Natural killer cell (primary cell): ENCODE results near the gene PREX1. TPM values are rescaled to one million over a fixed set of nuclear protein-coding genes. Genes with fewer than 3 reads are reported as not detected.

ENCODE experiments used
- ATAC-seq, 3 donors: fragments of 150-1000 bp in 2 of 3; fragments of 200-7000 bp in 1 of 3; cut with Tn5 transposase; 1 replicate in 1 of 3; 2 replicates in 2 of 3; pipeline ENCODE4 v1.10.0; 2021; ENCODE audit warnings: mild to moderate bottlenecking in 2 of 3, moderate library complexity in 2 of 3
- DNase-seq, 2 donors: peaks; one replicate each; pipeline versions ENCODE4 v3.0.0 to v3.0.0-alpha.2; 2013 to 2021; ENCODE audit warnings: mixed read lengths in 1 of 2
- H3K27ac ChIP-seq: one replicate; pipeline ENCODE4 v1.5.1; 2013; ENCODE audit warnings: mild to moderate bottlenecking, low read length
- H3K27me3 ChIP-seq: one replicate; pipeline ENCODE4 v1.6.1; 2013; ENCODE audit warnings: low read length; ENCODE audit not compliant: control insufficient read depth, insufficient read depth
- H3K36me3 ChIP-seq: one replicate; pipeline ENCODE4 v1.6.1; 2013; ENCODE audit warnings: low read length; ENCODE audit not compliant: control insufficient read depth, insufficient read depth
- H3K4me1 ChIP-seq: one replicate; pipeline ENCODE4 v1.6.1; 2013; ENCODE audit warnings: low read length; ENCODE audit not compliant: control insufficient read depth, insufficient read depth
- H3K4me3 ChIP-seq: one replicate; pipeline ENCODE4 v1.5.1; 2013; ENCODE audit warnings: low read length
- H3K9me3 ChIP-seq: one replicate; pipeline ENCODE4 v1.6.1; 2013; ENCODE audit warnings: low read length; ENCODE audit not compliant: control insufficient read depth, insufficient read depth
- H3K27ac Mint-ChIP-seq, 2 donors: one replicate each; pipeline ENCODE4 v1.8.0; 2022; ENCODE audit warnings: mild to moderate bottlenecking in 2 of 2, mixed read lengths in 2 of 2, moderate library complexity in 1 of 2
- H3K27me3 Mint-ChIP-seq, 2 donors: one replicate each; pipeline ENCODE4 v1.8.0; 2022; ENCODE audit warnings: low read depth in 2 of 2, mixed read lengths in 2 of 2
- H3K36me3 Mint-ChIP-seq: one replicate; pipeline ENCODE4 v1.8.0; 2022; ENCODE audit warnings: mixed read lengths
- H3K4me1 Mint-ChIP-seq, 2 donors: one replicate each; pipeline ENCODE4 v1.8.0; 2022; ENCODE audit warnings: mixed read lengths in 2 of 2
- H3K4me3 Mint-ChIP-seq: one replicate; pipeline ENCODE4 v1.8.0; 2022; ENCODE audit warnings: mild to moderate bottlenecking, moderate library complexity, mixed read lengths
- H3K9me3 Mint-ChIP-seq, 2 donors: one replicate each; pipeline ENCODE4 v1.8.0; 2022; ENCODE audit warnings: mixed read lengths in 2 of 2
- WGBS: methylation state at CpG from one replicate; pipeline ENCODE4 v1.1.7; 2013; ENCODE audit warnings: missing lambda C conversion rate; ENCODE audit not compliant: insufficient coverage; 5-methylcytosine and 5-hydroxymethylcytosine counted together
- intact Hi-C: fragments of 100-400 bp; cut with micrococcal nuclease; formaldehyde crosslinking; loops from one replicate; pipeline ENCODE4 v1.14.2; 2022
- total RNA-seq, 4 donors: library from RNA; stranded (reverse); fragments of 120-200 nt in 1 of 4; gene quantifications; one replicate each; pipeline versions ENCODE4 v1.2.3 to v1.2.4, GENCODE V29; 2013 to 2022
- TF ChIP-seq, protein P1 (sequence below): fragments of 200-600 bp; IDR thresholded peaks from one replicate; pipeline ENCODE4 v1.8.0; 2022; ENCODE audit warnings: antibody characterized with exemption

PREX1 gene
- total RNA-seq, 3 donors from 2014 or later (not counting 1 experiment from before 2014, with no cell fraction given), result 382 to 392 (median 389) TPM

- ATAC-seq (no peak), DNase-seq (no peak)
- TF ChIP-seq, protein P1, sequence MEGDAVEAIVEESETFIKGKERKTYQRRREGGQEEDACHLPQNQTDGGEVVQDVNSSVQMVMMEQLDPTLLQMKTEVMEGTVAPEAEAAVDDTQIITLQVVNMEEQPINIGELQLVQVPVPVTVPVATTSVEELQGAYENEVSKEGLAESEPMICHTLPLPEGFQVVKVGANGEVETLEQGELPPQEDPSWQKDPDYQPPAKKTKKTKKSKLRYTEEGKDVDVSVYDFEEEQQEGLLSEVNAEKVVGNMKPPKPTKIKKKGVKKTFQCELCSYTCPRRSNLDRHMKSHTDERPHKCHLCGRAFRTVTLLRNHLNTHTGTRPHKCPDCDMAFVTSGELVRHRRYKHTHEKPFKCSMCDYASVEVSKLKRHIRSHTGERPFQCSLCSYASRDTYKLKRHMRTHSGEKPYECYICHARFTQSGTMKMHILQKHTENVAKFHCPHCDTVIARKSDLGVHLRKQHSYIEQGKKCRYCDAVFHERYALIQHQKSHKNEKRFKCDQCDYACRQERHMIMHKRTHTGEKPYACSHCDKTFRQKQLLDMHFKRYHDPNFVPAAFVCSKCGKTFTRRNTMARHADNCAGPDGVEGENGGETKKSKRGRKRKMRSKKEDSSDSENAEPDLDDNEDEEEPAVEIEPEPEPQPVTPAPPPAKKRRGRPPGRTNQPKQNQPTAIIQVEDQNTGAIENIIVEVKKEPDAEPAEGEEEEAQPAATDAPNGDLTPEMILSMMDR, result no peak
- 38% methylated on average over 12 of the region's 12 CpGs for WGBS
- no peaks in the 10 kb centered on the region for H3K36me3 Mint-ChIP-seq
- H3K4me3 ChIP-seq, result peak overlapping the region; percentile 96
- H3K27me3 ChIP-seq, result no peaks in the 10 kb centered on the region
- H3K4me1 Mint-ChIP-seq, result peaks cover 64 to 79% of the 10 kb centered on the region in 2 donors
- intact Hi-C loops, result loop anchor here (2.0 to 10.0 kb wide), 5 partner anchors 64 to 222 kb away; partner anchors contain the start of gene CSE1L
- H3K9me3 ChIP-seq, result no peaks in the 10 kb centered on the region
- no peaks in the 10 kb centered on the region for H3K27me3 Mint-ChIP-seq
- peaks cover 3% of the 10 kb centered on the region for H3K36me3 ChIP-seq
- H3K9me3 Mint-ChIP-seq, result no peaks in the 10 kb centered on the region
- no peak overlapping the region for H3K27ac Mint-ChIP-seq
- H3K27ac ChIP-seq, result peak overlapping the region; percentile 75
- H3K4me1 ChIP-seq, result peaks cover 68% of the 10 kb centered on the region
- H3K4me3 Mint-ChIP-seq, result peak overlapping the region; percentile 99
These were observed 2.8 kb downstream of the PREX1 start for GRCh38 chr20:48824830-48825565.

DNA sequence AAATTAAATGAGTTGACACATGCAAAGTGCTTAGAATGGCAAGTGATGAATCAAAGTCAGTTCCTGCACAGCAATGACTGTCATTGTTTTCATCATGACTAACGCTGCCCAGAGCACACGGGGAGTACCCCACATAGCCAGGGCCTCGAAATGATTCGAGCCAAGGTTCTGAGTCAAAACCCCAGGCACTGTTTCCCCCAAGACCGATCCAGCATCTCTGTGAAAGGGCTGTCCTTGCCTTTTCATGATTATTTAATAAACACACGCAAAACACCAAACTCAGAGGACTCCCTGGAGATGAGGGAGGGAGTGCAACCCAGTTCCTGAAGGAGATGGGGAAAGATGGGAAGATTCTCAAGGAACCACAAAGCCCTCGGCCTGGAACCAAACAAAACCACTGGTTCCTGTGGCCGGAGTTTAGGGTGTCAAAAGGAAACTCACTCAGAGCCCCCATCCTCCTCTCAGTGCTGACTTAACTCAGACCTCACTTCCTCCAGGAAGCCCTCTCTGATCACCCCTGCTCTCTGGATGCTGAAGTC, 3.8 kb downstream of the PREX1 start:
- H3K27me3 Mint-ChIP-seq, result no peaks in the 10 kb centered on the region
- Histone ChIP-seq H3K9me3 (no peaks in the 10 kb centered on the region), H3K27ac (peak overlapping the region; percentile 75), H3K4me3 (peak overlapping the region; percentile 96), H3K4me1 (peaks cover 78% of the 10 kb centered on the region), H3K27me3 (no peaks in the 10 kb centered on the region), H3K36me3 (peaks cover 7% of the 10 kb centered on the region)
- no peak overlapping the region for H3K27ac Mint-ChIP-seq
- TF ChIP-seq, protein P1, result no peak
- H3K36me3 Mint-ChIP-seq, result no peaks in the 10 kb centered on the region
- intact Hi-C loops, result loop anchor here (2.0 to 10.0 kb wide), 5 partner anchors 63 to 223 kb away; partner anchors contain the start of gene CSE1L
- peak; percentile 23 to 48 (median 43) for ATAC-seq
- peaks cover 72 to 88% of the 10 kb centered on the region in 2 donors for H3K4me1 Mint-ChIP-seq
- WGBS, result 1% methylated on average over 6 of the region's 8 CpGs
- peak; percentile 49 to 69 for DNase-seq
- H3K4me3 Mint-ChIP-seq, result peak overlapping the region; percentile 99
- H3K9me3 Mint-ChIP-seq, result no peaks in the 10 kb centered on the region

- Mint-ChIP-seq H3K4me3 (peak overlapping the region; percentile 99), H3K27me3 (no peaks in the 10 kb centered on the region), H3K27ac (no peak overlapping the region), H3K36me3 (no peaks in the 10 kb centered on the region), H3K9me3 (no peaks in the 10 kb centered on the region), H3K4me1 (peaks cover 72 to 88% of the 10 kb centered on the region in 2 donors)
- H3K36me3 ChIP-seq, result peaks cover 7% of the 10 kb centered on the region
- no peaks in the 10 kb centered on the region for H3K9me3 ChIP-seq
- ATAC-seq (no peak), DNase-seq (no peak)
- no peaks in the 10 kb centered on the region for H3K27me3 ChIP-seq
- peaks cover 79% of the 10 kb centered on the region for H3K4me1 ChIP-seq
- intact Hi-C loops, result loop anchor here (5.0 to 10.0 kb wide), 3 partner anchors 139 to 224 kb away; partner anchors contain the start of gene CSE1L
- TF ChIP-seq, protein P1, result no peak
- WGBS, result 69% methylated on average over 7 of the region's 7 CpGs
- peak overlapping the region; percentile 14 for H3K4me3 ChIP-seq
- H3K27ac ChIP-seq, result peak overlapping the region; percentile 75
These were observed 4.3 kb downstream of the PREX1 start for GRCh38 chr20:48823476-48823875.
